Measurements from ENCODE around the gene ATP2B2. TPM values are rescaled to one million over a fixed set of nuclear protein-coding genes. Genes with fewer than 3 reads are reported as not detected.

ATP2B2 gene
- polyA plus RNA-seq, 3 donors = not detected

GRCh38 chr3:10317961-10318350, 187.4 kb downstream of the ATP2B2 start:
- peak overlapping the region in 1 of 2 donors; percentile 4 for H3K27ac ChIP-seq (ENCODE audit: low read depth in 1 of 2, low read length in 2 of 2)
- Mint-ChIP-seq H3K27me3 (ENCODE audit: low read depth in 3 of 3) (no peaks in the 10 kb centered on the region), H3K4me3 (no peak overlapping the region), H3K9me3 (peaks cover 0 to 3% (median 0%) of the 10 kb centered on the region in 7 donors), H3K36me3 (peaks cover 46 to 59% of the 10 kb centered on the region in 2 donors), H3K27ac (peak overlapping the region in 1 of 7 donors; percentile 19), H3K4me1 (peaks cover 21% of the 10 kb centered on the region)
- H3K4me2 ChIP-seq (replicated peaks; ENCODE audit: extremely low read depth, low read length, poor library complexity, severe bottlenecking) = no peak overlapping the region
- DNase-seq = no peak
- WGBS (ENCODE audit: insufficient coverage) = 87% methylated on average over 3 of the region's 3 CpGs
- no peak overlapping the region for H2AFZ ChIP-seq (ENCODE audit: insufficient read depth, low read depth, low read length, poor library complexity, severe bottlenecking)
- peaks cover 57 to 63% of the 10 kb centered on the region in 2 donors for H3K36me3 ChIP-seq (replicated peaks in 1 of 2; ENCODE audit: control insufficient read depth in 1 of 2, insufficient read depth in 2 of 2, low read length in 2 of 2)
- intact Hi-C loops (cut with micrococcal nuclease) = no loop called here
- TF ChIP-seq, protein P1, sequence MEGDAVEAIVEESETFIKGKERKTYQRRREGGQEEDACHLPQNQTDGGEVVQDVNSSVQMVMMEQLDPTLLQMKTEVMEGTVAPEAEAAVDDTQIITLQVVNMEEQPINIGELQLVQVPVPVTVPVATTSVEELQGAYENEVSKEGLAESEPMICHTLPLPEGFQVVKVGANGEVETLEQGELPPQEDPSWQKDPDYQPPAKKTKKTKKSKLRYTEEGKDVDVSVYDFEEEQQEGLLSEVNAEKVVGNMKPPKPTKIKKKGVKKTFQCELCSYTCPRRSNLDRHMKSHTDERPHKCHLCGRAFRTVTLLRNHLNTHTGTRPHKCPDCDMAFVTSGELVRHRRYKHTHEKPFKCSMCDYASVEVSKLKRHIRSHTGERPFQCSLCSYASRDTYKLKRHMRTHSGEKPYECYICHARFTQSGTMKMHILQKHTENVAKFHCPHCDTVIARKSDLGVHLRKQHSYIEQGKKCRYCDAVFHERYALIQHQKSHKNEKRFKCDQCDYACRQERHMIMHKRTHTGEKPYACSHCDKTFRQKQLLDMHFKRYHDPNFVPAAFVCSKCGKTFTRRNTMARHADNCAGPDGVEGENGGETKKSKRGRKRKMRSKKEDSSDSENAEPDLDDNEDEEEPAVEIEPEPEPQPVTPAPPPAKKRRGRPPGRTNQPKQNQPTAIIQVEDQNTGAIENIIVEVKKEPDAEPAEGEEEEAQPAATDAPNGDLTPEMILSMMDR (IDR thresholded peaks at IDR 0.05) = no peak
- no peak overlapping the region for H3K4me3 ChIP-seq (replicated peaks in 1 of 3; ENCODE audit: low read depth in 2 of 3, low read length in 3 of 3)
- peaks cover 16 to 22% of the 10 kb centered on the region in 2 donors for H3K4me1 ChIP-seq (ENCODE audit: control insufficient read depth in 1 of 2, insufficient read depth in 2 of 2, low read length in 2 of 2)
- peaks cover 32% of the 10 kb centered on the region for H4K20me1 ChIP-seq (ENCODE audit: insufficient read depth, low read length)
- no peaks in the 10 kb centered on the region for H3K9me3 ChIP-seq (replicated peaks in 1 of 2; ENCODE audit: control insufficient read depth in 1 of 2, insufficient read depth in 1 of 2, low read length in 2 of 2)
- peaks cover 48% of the 10 kb centered on the region for H3K79me2 ChIP-seq (ENCODE audit: insufficient read depth, low read length)
- no peaks in the 10 kb centered on the region for H3K27me3 ChIP-seq (ENCODE audit: control insufficient read depth in 2 of 2, insufficient read depth in 2 of 2, low read length in 2 of 2)
- H3K9ac ChIP-seq (ENCODE audit: insufficient read depth, low read length, poor library complexity, severe bottlenecking) = no peak overlapping the region

- Mint-ChIP-seq H3K4me3 (no peak overlapping the region), H3K4me1 (peaks cover 21% of the 10 kb centered on the region)
These were observed 187.9 kb downstream of the ATP2B2 start for GRCh38 chr3:10317311-10317960.

More at GRCh38 chr3:10317311-10317960, 187.9 kb downstream of the ATP2B2 start:
- no peak for DNase-seq
- H4K20me1 ChIP-seq (ENCODE audit: insufficient read depth, low read length) = peaks cover 32% of the 10 kb centered on the region
- intact Hi-C loops (cut with micrococcal nuclease) = no loop called here
- peaks cover 48% of the 10 kb centered on the region for H3K79me2 ChIP-seq (ENCODE audit: insufficient read depth, low read length)
- TF ChIP-seq, protein P1 (IDR thresholded peaks at IDR 0.05) = no peak
- Mint-ChIP-seq H3K36me3 (peaks cover 51 to 64% of the 10 kb centered on the region in 2 donors), H3K27me3 (ENCODE audit: low read depth in 3 of 3) (no peaks in the 10 kb centered on the region), H3K27ac (peak overlapping the region in 3 of 7 donors; percentile 19 to 48 (median 23)), H3K9me3 (peaks cover 0 to 3% (median 0%) of the 10 kb centered on the region in 7 donors)
- H3K9me3 ChIP-seq (replicated peaks in 1 of 2; ENCODE audit: control insufficient read depth in 1 of 2, insufficient read depth in 1 of 2, low read length in 2 of 2) = no peaks in the 10 kb centered on the region
- H2AFZ ChIP-seq (ENCODE audit: insufficient read depth, low read depth, low read length, poor library complexity, severe bottlenecking) = no peak overlapping the region
- 100% methylated on average over 3 of the region's 4 CpGs for WGBS (ENCODE audit: insufficient coverage)
- peaks cover 16 to 22% of the 10 kb centered on the region in 2 donors for H3K4me1 ChIP-seq (ENCODE audit: control insufficient read depth in 1 of 2, insufficient read depth in 2 of 2, low read length in 2 of 2)
- H3K36me3 ChIP-seq (replicated peaks in 1 of 2; ENCODE audit: control insufficient read depth in 1 of 2, insufficient read depth in 2 of 2, low read length in 2 of 2) = peaks cover 62 to 68% of the 10 kb centered on the region in 2 donors
- H3K4me2 ChIP-seq (replicated peaks; ENCODE audit: extremely low read depth, low read length, poor library complexity, severe bottlenecking) = no peak overlapping the region
- H3K9ac ChIP-seq (ENCODE audit: insufficient read depth, low read length, poor library complexity, severe bottlenecking) = no peak overlapping the region
- H3K4me3 ChIP-seq (replicated peaks in 1 of 3; ENCODE audit: low read depth in 2 of 3, low read length in 3 of 3) = no peak overlapping the region
- H3K27ac ChIP-seq (ENCODE audit: low read depth in 1 of 2, low read length in 2 of 2) = no peak overlapping the region
- no peaks in the 10 kb centered on the region for H3K27me3 ChIP-seq (ENCODE audit: control insufficient read depth in 2 of 2, insufficient read depth in 2 of 2, low read length in 2 of 2)
